HG02759 (cell line): ENCODE measurements around the gene DNAH3.
"Not testable (repeated sequence)": the region's sequence is repeated elsewhere in the genome, so short reads cannot be mapped to it uniquely, and the experiment has no call there.

Experiments
- ATAC-seq: cut with Tn5 transposase; IDR thresholded peaks from one replicate; pipeline ENCODE4 v1.9.1; 2021; ENCODE audit warnings: mild to moderate bottlenecking, moderate library complexity; ENCODE audit not compliant: unreplicated experiment

DNAH3 gene

GRCh38 chr16:21150375-21151001 is at the start of gene DNAH3:
Gene DNAH3 (minus strand): TSS chr16:21150846. CDS start chr16:21150319, 527 bp downstream.
- no peak for ATAC-seq

- ATAC-seq = no peak
Measured at GRCh38 chr16:21199607-21200218, 49.1 kb upstream of the DNAH3 start.

- no peak for ATAC-seq
Measured at GRCh38 chr16:21197621-21198020, 47.0 kb upstream of the DNAH3 start.

GRCh38 chr16:21197112-21197511 is 46.5 kb upstream of the DNAH3 start:
- ATAC-seq = no peak

- not testable (repeated sequence) for ATAC-seq
Measured at GRCh38 chr16:21195330-21195729, 44.7 kb upstream of the DNAH3 start.

GRCh38 chr16:21194771-21195301 is 44.2 kb upstream of the DNAH3 start:
- ATAC-seq = no peak

GRCh38 chr16:21192991-21193390 is 42.3 kb upstream of the DNAH3 start:
- no peak for ATAC-seq

- no peak for ATAC-seq
Measured at GRCh38 chr16:21190599-21190998, 40.0 kb upstream of the DNAH3 start.

- no peak for ATAC-seq
Measured at GRCh38 chr16:21190013-21190412, 39.4 kb upstream of the DNAH3 start.

- ATAC-seq = no peak
Measured at GRCh38 chr16:21189311-21189710, 38.7 kb upstream of the DNAH3 start.

- no peak for ATAC-seq
Measured at GRCh38 chr16:21186326-21186691, 35.7 kb upstream of the DNAH3 start.

GRCh38 chr16:21185659-21186325 is 35.1 kb upstream of the DNAH3 start:
- ATAC-seq = no peak

GRCh38 chr16:21184834-21185233 is 34.2 kb upstream of the DNAH3 start:
- ATAC-seq = no peak

GRCh38 chr16:21183995-21184394 is 33.3 kb upstream of the DNAH3 start:
- ATAC-seq = no peak

GRCh38 chr16:21179983-21180365 is 29.3 kb upstream of the DNAH3 start:
- ATAC-seq = no peak

- ATAC-seq = no peak
Measured at GRCh38 chr16:21179126-21179982, 28.7 kb upstream of the DNAH3 start.

- no peak for ATAC-seq
Measured at GRCh38 chr16:21175397-21175796, 24.8 kb upstream of the DNAH3 start.

GRCh38 chr16:21172650-21173049 is 22.0 kb upstream of the DNAH3 start:
- no peak for ATAC-seq

- ATAC-seq = not testable (repeated sequence)
Measured at GRCh38 chr16:21170116-21170515, 19.5 kb upstream of the DNAH3 start.

GRCh38 chr16:21169249-21169981 is 18.8 kb upstream of the DNAH3 start:
- no peak for ATAC-seq
